Central memory CD8-positive, alpha-beta T cell (primary cell): Measurements from ENCODE around the gene HPCAL4.

ENCODE experiments used
- ATAC-seq: fragments of 150-1000 bp; cut with Tn5 transposase; replicated peaks from 2 replicates; pipeline ENCODE4 v1.10.0; 2022; ENCODE audit warnings: mild to moderate bottlenecking, moderate FRiP score, moderate number of reproducible peaks; ENCODE audit not compliant: poor library complexity, severe bottlenecking; ENCODE audit errors: extremely low read depth
- DNase-seq, 2 donors: peaks; one replicate each; pipeline ENCODE4 v3.0.0; 2021; ENCODE audit warnings: low spot score in 2 of 2
- H3K27ac Mint-ChIP-seq: one replicate; pipeline ENCODE4 v1.8.0; 2022; ENCODE audit warnings: low read depth, mild to moderate bottlenecking, moderate library complexity, mixed read lengths
- H3K27me3 Mint-ChIP-seq: one replicate; pipeline ENCODE4 v1.8.0; 2022; ENCODE audit warnings: mixed read lengths
- H3K36me3 Mint-ChIP-seq: one replicate; pipeline ENCODE4 v1.8.0; 2022; ENCODE audit warnings: mild to moderate bottlenecking, moderate library complexity, mixed read lengths; ENCODE audit not compliant: insufficient read depth
- H3K4me1 Mint-ChIP-seq: one replicate; pipeline ENCODE4 v1.8.0; 2022; ENCODE audit warnings: mixed read lengths
- H3K4me3 Mint-ChIP-seq: one replicate; pipeline ENCODE4 v1.8.0; 2022; ENCODE audit warnings: mild to moderate bottlenecking, moderate library complexity, mixed read lengths
- H3K9me3 Mint-ChIP-seq: one replicate; pipeline ENCODE4 v1.8.0; 2022; ENCODE audit warnings: mixed read lengths

HPCAL4 gene

GRCh38 chr1:39695016-39695415, 3.8 kb upstream of the HPCAL4 start:
- no peaks in the 10 kb centered on the region for H3K9me3 Mint-ChIP-seq
- H3K36me3 Mint-ChIP-seq: peaks cover 7% of the 10 kb centered on the region
- H3K27me3 Mint-ChIP-seq: peaks cover 31% of the 10 kb centered on the region
- DNase-seq: no peak
- no peak overlapping the region for H3K27ac Mint-ChIP-seq
- H3K4me1 Mint-ChIP-seq: peaks cover 12% of the 10 kb centered on the region
- no peak for ATAC-seq
- H3K4me3 Mint-ChIP-seq: no peak overlapping the region

GRCh38 chr1:39694026-39694425, 2.8 kb upstream of the HPCAL4 start:
- ATAC-seq (no peak), DNase-seq (no peak)
- no peak overlapping the region for H3K4me3 Mint-ChIP-seq
- H3K36me3 Mint-ChIP-seq: peaks cover 7% of the 10 kb centered on the region
- H3K27ac Mint-ChIP-seq: no peak overlapping the region
- H3K9me3 Mint-ChIP-seq: no peaks in the 10 kb centered on the region
- peaks cover 37% of the 10 kb centered on the region for H3K27me3 Mint-ChIP-seq
- peaks cover 13% of the 10 kb centered on the region for H3K4me1 Mint-ChIP-seq

GRCh38 chr1:39692152-39693074, 1.2 kb upstream of the HPCAL4 start:
- peaks cover 7% of the 10 kb centered on the region for H3K36me3 Mint-ChIP-seq
- H3K27me3 Mint-ChIP-seq: peaks cover 46% of the 10 kb centered on the region
- H3K4me1 Mint-ChIP-seq: peaks cover 13% of the 10 kb centered on the region
- no peaks in the 10 kb centered on the region for H3K9me3 Mint-ChIP-seq
- H3K4me3 Mint-ChIP-seq: peak overlapping the region; percentile 74
- DNase-seq (no peak), ATAC-seq (no peak)
- no peak overlapping the region for H3K27ac Mint-ChIP-seq

GRCh38 chr1:39690794-39691382, 345 bp downstream of the HPCAL4 start:
- peaks cover 5% of the 10 kb centered on the region for H3K36me3 Mint-ChIP-seq
- H3K27me3 Mint-ChIP-seq: peaks cover 62% of the 10 kb centered on the region
- peak overlapping the region; percentile 81 for H3K27ac Mint-ChIP-seq
- no peak for ATAC-seq
- no peaks in the 10 kb centered on the region for H3K9me3 Mint-ChIP-seq
- peaks cover 13% of the 10 kb centered on the region for H3K4me1 Mint-ChIP-seq
- no peak for DNase-seq
- H3K4me3 Mint-ChIP-seq: peak overlapping the region; percentile 74

GRCh38 chr1:39690225-39690624, 1.0 kb downstream of the HPCAL4 start:
- peak overlapping the region; percentile 74 for H3K4me3 Mint-ChIP-seq
- H3K36me3 Mint-ChIP-seq: peaks cover 3% of the 10 kb centered on the region
- peaks cover 13% of the 10 kb centered on the region for H3K4me1 Mint-ChIP-seq
- ATAC-seq: no peak
- H3K27ac Mint-ChIP-seq: peak overlapping the region; percentile 81
- no peaks in the 10 kb centered on the region for H3K9me3 Mint-ChIP-seq
- no peak for DNase-seq
- H3K27me3 Mint-ChIP-seq: peaks cover 60% of the 10 kb centered on the region

- no peaks in the 10 kb centered on the region for H3K9me3 Mint-ChIP-seq
- H3K27ac Mint-ChIP-seq: no peak overlapping the region
- ATAC-seq (no peak), DNase-seq (no peak)
- no peak overlapping the region for H3K4me3 Mint-ChIP-seq
- H3K36me3 Mint-ChIP-seq: peaks cover 4% of the 10 kb centered on the region
- H3K27me3 Mint-ChIP-seq: peaks cover 61% of the 10 kb centered on the region
- H3K4me1 Mint-ChIP-seq: peaks cover 17% of the 10 kb centered on the region
These were observed 1.6 kb downstream of the HPCAL4 start for GRCh38 chr1:39689635-39690034.

- H3K4me3 Mint-ChIP-seq: no peak overlapping the region
- peaks cover 19% of the 10 kb centered on the region for H3K4me1 Mint-ChIP-seq
- no peak for DNase-seq
- ATAC-seq: no peak
- peaks cover 4% of the 10 kb centered on the region for H3K36me3 Mint-ChIP-seq
- no peak overlapping the region for H3K27ac Mint-ChIP-seq
- peaks cover 65% of the 10 kb centered on the region for H3K27me3 Mint-ChIP-seq
- H3K9me3 Mint-ChIP-seq: no peaks in the 10 kb centered on the region
These were observed 2.0 kb downstream of the HPCAL4 start for GRCh38 chr1:39689214-39689613.

GRCh38 chr1:39688706-39689105, 2.5 kb downstream of the HPCAL4 start:
- DNase-seq (no peak), ATAC-seq (no peak)
- H3K9me3 Mint-ChIP-seq: no peaks in the 10 kb centered on the region
- H3K36me3 Mint-ChIP-seq: peaks cover 4% of the 10 kb centered on the region
- H3K4me3 Mint-ChIP-seq: no peak overlapping the region
- no peak overlapping the region for H3K27ac Mint-ChIP-seq
- H3K4me1 Mint-ChIP-seq: peaks cover 19% of the 10 kb centered on the region
- H3K27me3 Mint-ChIP-seq: peaks cover 65% of the 10 kb centered on the region

- DNase-seq (no peak), ATAC-seq (no peak)
- Mint-ChIP-seq H3K4me1 (peaks cover 19% of the 10 kb centered on the region), H3K9me3 (no peaks in the 10 kb centered on the region), H3K36me3 (peaks cover 7% of the 10 kb centered on the region), H3K4me3 (no peak overlapping the region), H3K27ac (no peak overlapping the region), H3K27me3 (peaks cover 65% of the 10 kb centered on the region)
These were observed 4.0 kb downstream of the HPCAL4 start for GRCh38 chr1:39687243-39687642.

- H3K27ac Mint-ChIP-seq: no peak overlapping the region
- peaks cover 56% of the 10 kb centered on the region for H3K27me3 Mint-ChIP-seq
- ATAC-seq: no peak
- no peaks in the 10 kb centered on the region for H3K9me3 Mint-ChIP-seq
- H3K36me3 Mint-ChIP-seq: peaks cover 6% of the 10 kb centered on the region
- DNase-seq: no peak
- peak overlapping the region; percentile 59 for H3K4me3 Mint-ChIP-seq
- H3K4me1 Mint-ChIP-seq: peaks cover 8% of the 10 kb centered on the region
These were observed 6.2 kb downstream of the HPCAL4 start for GRCh38 chr1:39685071-39685470.

GRCh38 chr1:39684313-39684664, 6.9 kb downstream of the HPCAL4 start:
- Mint-ChIP-seq H3K27ac (no peak overlapping the region), H3K9me3 (no peaks in the 10 kb centered on the region), H3K4me3 (peak overlapping the region; percentile 59), H3K4me1 (peaks cover 6% of the 10 kb centered on the region), H3K36me3 (peaks cover 6% of the 10 kb centered on the region), H3K27me3 (peaks cover 48% of the 10 kb centered on the region)
- ATAC-seq (no peak), DNase-seq (no peak)

GRCh38 chr1:39683591-39684312, 7.5 kb downstream of the HPCAL4 start:
- no peaks in the 10 kb centered on the region for H3K9me3 Mint-ChIP-seq
- H3K4me3 Mint-ChIP-seq: peak overlapping the region; percentile 59
- H3K4me1 Mint-ChIP-seq: peaks cover 6% of the 10 kb centered on the region
- peaks cover 6% of the 10 kb centered on the region for H3K36me3 Mint-ChIP-seq
- no peak for DNase-seq
- no peak overlapping the region for H3K27ac Mint-ChIP-seq
- H3K27me3 Mint-ChIP-seq: peaks cover 42% of the 10 kb centered on the region
- ATAC-seq: no peak
